ENCODE data around the gene LYPD8. TPM values are rescaled to one million over a fixed set of nuclear protein-coding genes. Genes with fewer than 3 reads are reported as not detected.

LYPD8 gene
- total and polyA plus RNA-seq, 9 of the 15 experiments (the other 6 are each of a cell fraction or from before 2014, with no cell fraction given), result 0.50 to 2.1 (median 1.3) TPM

- no peak for TF ChIP-seq MEF2D (tag; conservative IDR thresholded peaks at IDR 0.05; ENCODE audit: low read depth)
- TF ChIP-seq FOXA3 (CRISPR knock-in tag; conservative IDR thresholded peaks at IDR 0.05 in 1 of 2, IDR thresholded peaks at IDR 0.05 in 1 of 2), result no peak
- no peak for TF ChIP-seq NFXL1 (CRISPR knock-in tag; IDR thresholded peaks at IDR 0.05)
- TF ChIP-seq CHD2 (IDR thresholded peaks at IDR 0.05; ENCODE audit: low read depth, low read length), result no peak
- TF ChIP-seq, protein P1, sequence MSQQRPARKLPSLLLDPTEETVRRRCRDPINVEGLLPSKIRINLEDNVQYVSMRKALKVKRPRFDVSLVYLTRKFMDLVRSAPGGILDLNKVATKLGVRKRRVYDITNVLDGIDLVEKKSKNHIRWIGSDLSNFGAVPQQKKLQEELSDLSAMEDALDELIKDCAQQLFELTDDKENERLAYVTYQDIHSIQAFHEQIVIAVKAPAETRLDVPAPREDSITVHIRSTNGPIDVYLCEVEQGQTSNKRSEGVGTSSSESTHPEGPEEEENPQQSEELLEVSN (IDR thresholded peaks at IDR 0.05; ENCODE audit: borderline replicate concordance in 1 of 2, extremely low read depth in 1 of 2, insufficient read depth in 1 of 2, insufficient read length in 1 of 2, low read depth in 1 of 2, low read length in 1 of 2, poor library complexity in 1 of 2, severe bottlenecking in 1 of 2), result no peak
- no peak for TF ChIP-seq ZSCAN29 (IDR thresholded peaks at IDR 0.05)
- TF ChIP-seq HMGN3 (IDR thresholded peaks at IDR 0.05; ENCODE audit: borderline replicate concordance, extremely low read depth, insufficient read length, low read depth, low read length), result no peak
- TF ChIP-seq SRSF7 (optimal IDR thresholded peaks at IDR 0.05; ENCODE audit: low read depth, low read length), result no peak
- no peak for TF ChIP-seq CBX5 (IDR thresholded peaks at IDR 0.05; ENCODE audit: borderline replicate concordance, low read depth)
- no peak for TF ChIP-seq SMARCB1 (IDR thresholded peaks at IDR 0.05; ENCODE audit: insufficient read length, low read depth)
- no peak for TF ChIP-seq ZNF507 (tag; conservative IDR thresholded peaks at IDR 0.05)
- no peak for TF ChIP-seq ZNF224 (CRISPR knock-in tag; IDR thresholded peaks at IDR 0.05)
- no peak for TF ChIP-seq SRSF1 (IDR thresholded peaks at IDR 0.05; ENCODE audit: low read depth, low read length)
- TF ChIP-seq LEF1 (IDR thresholded peaks at IDR 0.05), result no peak
- no peak for TF ChIP-seq UBTF (IDR thresholded peaks at IDR 0.05; ENCODE audit: borderline replicate concordance in 1 of 2, low read depth in 2 of 2, low read length in 2 of 2)
These were observed 27.8 kb upstream of the LYPD8 start (continued) for GRCh38 chr1:248783367-248783766.

Data from K562 (cell line).